HepG2 (cell line): ENCODE measurements around the gene GPATCH8. TPM values are rescaled to one million over a fixed set of nuclear protein-coding genes. Genes with fewer than 3 reads are reported as not detected.

Experiments used
- BORCS8-MEF2B ChIP-seq: sonication (generic); formaldehyde crosslinking; IDR thresholded peaks from 2 replicates; pipeline ENCODE4 v1.8.0; 2022; ENCODE audit warnings: mild to moderate bottlenecking, missing genetic modification reagents
- PITX1 ChIP-seq: sonication (generic); formaldehyde crosslinking; IDR thresholded peaks from 2 replicates; pipeline ENCODE4 v1.5.1; 2020; ENCODE audit warnings: mild to moderate bottlenecking, missing genetic modification reagents
- POLR2G ChIP-seq: fragments of 200-400 bp; formaldehyde crosslinking; IDR thresholded peaks from 2 replicates; pipeline ENCODE4 v1.6.1; 2018; ENCODE audit warnings: mild to moderate bottlenecking, low read depth, low read length, moderate library complexity
- RBM39 ChIP-seq: fragments of 200-400 bp; formaldehyde crosslinking; IDR thresholded peaks from one replicate; pipeline ENCODE4 v1.6.1; 2018; ENCODE audit warnings: antibody characterized with exemption, mild to moderate bottlenecking, low read depth, low read length; ENCODE audit not compliant: poor library complexity, severe bottlenecking
- RNF2 ChIP-seq: fragments of 450-650 bp; conservative IDR thresholded peaks from 2 replicates; pipeline ENCODE4 v1.6.1; 2016; ENCODE audit warnings: low read depth
- RXRA ChIP-seq: sonication (generic); formaldehyde crosslinking; IDR thresholded peaks from 2 replicates; pipeline ENCODE4 v1.5.1; 2020; ENCODE audit warnings: missing genetic modification reagents
- TAF1 ChIP-seq: sonication (generic); formaldehyde crosslinking; IDR thresholded peaks from 2 replicates; pipeline ENCODE4 v1.4.0; 2020; ENCODE audit warnings: missing genetic modification reagents
- ZFX ChIP-seq: sonication (generic); formaldehyde crosslinking; IDR thresholded peaks from 2 replicates; pipeline ENCODE4 v1.4.0; 2020; ENCODE audit warnings: mild to moderate bottlenecking, low read depth, missing genetic modification reagents, moderate library complexity
- ZNF33B ChIP-seq: sonication (generic); formaldehyde crosslinking; IDR thresholded peaks from 2 replicates; pipeline ENCODE4 v1.5.1; 2020; ENCODE audit warnings: mild to moderate bottlenecking, missing genetic modification reagents
- ZNF580 ChIP-seq: IDR thresholded peaks from 2 replicates; pipeline ENCODE4 v1.6.1; 2016; ENCODE audit warnings: low read depth, borderline replicate concordance
- ZNF619 ChIP-seq: sonication (generic); formaldehyde crosslinking; IDR thresholded peaks from 2 replicates; pipeline ENCODE4 v1.4.0; 2020; ENCODE audit warnings: mild to moderate bottlenecking, missing genetic modification reagents
- ZSCAN31 ChIP-seq: sonication (generic); formaldehyde crosslinking; IDR thresholded peaks from 2 replicates; pipeline ENCODE4 v1.5.0; 2020; ENCODE audit warnings: low read depth, mild to moderate bottlenecking, missing genetic modification reagents
- polyA plus RNA-seq, 8 experiments: library from polyadenylated mRNA; depleted of rRNA in 3 of 8; stranded (reverse) in 7 of 8; unstranded in 1 of 8; fragments of >200 nt; fragmentation: Illumina TruSeq in 4 of 8; extraction: Trizol in 4 of 8; gene quantifications; 2 replicates each; pipeline versions ENCODE4 v1.2.1 to v1.2.3, GENCODE V29; 2011 to 2016; ENCODE audit warnings: low read depth in 4 of 8, missing spikeins in 1 of 8, mixed read lengths in 1 of 8; ENCODE audit not compliant: insufficient read depth in 1 of 8
- total RNA-seq, 5 experiments: library from RNA; depleted of rRNA; stranded (reverse); fragments of >200 nt; fragmentation: Illumina TruSeq; extraction: Trizol; gene quantifications; 2 replicates each; pipeline ENCODE4 v1.2.3, GENCODE V29; 2016; ENCODE audit warnings: low read depth in 1 of 5
- TF ChIP-seq, protein P1 (sequence below): sonication (generic); formaldehyde crosslinking; IDR thresholded peaks from 2 replicates; pipeline ENCODE4 v1.4.0; 2020; ENCODE audit warnings: low read depth, missing genetic modification reagents
- TF ChIP-seq, protein P2 (sequence below): sonication (generic); formaldehyde crosslinking; IDR thresholded peaks from 2 replicates; pipeline ENCODE4 v1.8.0; 2023; ENCODE audit warnings: mild to moderate bottlenecking, missing genetic modification reagents
- TF ChIP-seq, protein P3 (sequence below): sonication (generic); IDR thresholded peaks from 2 replicates; pipeline ENCODE4 v1.6.1; 2016; ENCODE audit warnings: low read depth, borderline replicate concordance
- TF ChIP-seq, protein P4 (sequence below): sonication (generic); formaldehyde crosslinking; IDR thresholded peaks from 2 replicates; pipeline ENCODE4 v1.4.0; 2020; ENCODE audit warnings: mild to moderate bottlenecking, missing genetic modification reagents
- TF ChIP-seq, protein P5 (sequence below): sonication (generic); formaldehyde crosslinking; IDR thresholded peaks from 2 replicates; pipeline ENCODE4 v1.4.0; 2020; ENCODE audit warnings: low read depth, mild to moderate bottlenecking, missing genetic modification reagents
- TF ChIP-seq, protein P6 (sequence below): sonication (generic); formaldehyde crosslinking; IDR thresholded peaks from 2 replicates; pipeline ENCODE4 v1.4.0; 2020; ENCODE audit warnings: mild to moderate bottlenecking, missing genetic modification reagents

Gene GPATCH8
- total and polyA plus RNA-seq, 2 of the 13 experiments (the other 11 are each of a cell fraction or from before 2014, with no cell fraction given) = 20.7 to 21.5 TPM

DNA sequence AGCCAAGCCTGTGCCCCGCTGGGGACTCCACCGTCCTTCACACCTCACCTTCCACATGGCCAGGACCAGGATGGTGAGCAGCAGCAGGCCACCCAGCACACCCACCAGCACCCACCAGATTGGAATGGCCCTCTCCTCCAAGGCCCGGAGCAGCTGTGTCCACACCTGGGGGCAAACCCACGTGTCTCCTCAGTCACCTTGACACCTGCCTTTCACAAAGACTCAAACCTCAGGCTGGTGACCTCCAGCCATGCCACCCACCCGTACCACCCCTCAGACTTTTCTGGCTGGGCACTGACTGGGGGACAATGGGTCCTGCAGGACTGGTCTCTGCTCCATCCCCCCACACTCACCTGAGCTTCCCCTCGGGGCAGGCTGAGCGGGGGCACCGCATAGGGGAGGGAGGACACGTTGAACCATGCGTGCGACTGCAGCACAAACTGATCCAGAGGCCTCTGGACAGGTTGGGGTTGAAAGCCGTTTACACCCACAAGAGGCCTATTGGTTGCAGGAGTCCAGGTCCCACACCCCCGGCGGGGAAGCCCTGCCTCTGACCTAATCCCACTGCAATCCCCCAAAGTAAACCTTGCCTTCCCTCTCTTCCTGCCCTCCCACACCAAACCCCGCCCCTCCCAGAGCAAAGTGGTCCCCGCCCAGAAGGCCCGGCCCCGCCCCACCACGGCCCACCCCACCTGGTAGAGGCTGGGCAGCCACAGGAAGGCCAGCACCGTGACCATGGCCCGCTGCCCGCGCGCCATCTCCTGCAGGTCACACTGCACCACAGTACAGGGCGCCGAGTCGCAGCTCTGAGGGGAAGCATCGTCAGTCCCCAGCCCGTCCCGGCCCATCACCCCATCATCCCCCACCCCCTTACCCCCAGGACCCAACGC lies 128.7 kb downstream of the GPATCH8 start (continued):
- TF ChIP-seq PITX1 (CRISPR knock-in tag) = peak; percentile 93
- TF ChIP-seq, protein P1, sequence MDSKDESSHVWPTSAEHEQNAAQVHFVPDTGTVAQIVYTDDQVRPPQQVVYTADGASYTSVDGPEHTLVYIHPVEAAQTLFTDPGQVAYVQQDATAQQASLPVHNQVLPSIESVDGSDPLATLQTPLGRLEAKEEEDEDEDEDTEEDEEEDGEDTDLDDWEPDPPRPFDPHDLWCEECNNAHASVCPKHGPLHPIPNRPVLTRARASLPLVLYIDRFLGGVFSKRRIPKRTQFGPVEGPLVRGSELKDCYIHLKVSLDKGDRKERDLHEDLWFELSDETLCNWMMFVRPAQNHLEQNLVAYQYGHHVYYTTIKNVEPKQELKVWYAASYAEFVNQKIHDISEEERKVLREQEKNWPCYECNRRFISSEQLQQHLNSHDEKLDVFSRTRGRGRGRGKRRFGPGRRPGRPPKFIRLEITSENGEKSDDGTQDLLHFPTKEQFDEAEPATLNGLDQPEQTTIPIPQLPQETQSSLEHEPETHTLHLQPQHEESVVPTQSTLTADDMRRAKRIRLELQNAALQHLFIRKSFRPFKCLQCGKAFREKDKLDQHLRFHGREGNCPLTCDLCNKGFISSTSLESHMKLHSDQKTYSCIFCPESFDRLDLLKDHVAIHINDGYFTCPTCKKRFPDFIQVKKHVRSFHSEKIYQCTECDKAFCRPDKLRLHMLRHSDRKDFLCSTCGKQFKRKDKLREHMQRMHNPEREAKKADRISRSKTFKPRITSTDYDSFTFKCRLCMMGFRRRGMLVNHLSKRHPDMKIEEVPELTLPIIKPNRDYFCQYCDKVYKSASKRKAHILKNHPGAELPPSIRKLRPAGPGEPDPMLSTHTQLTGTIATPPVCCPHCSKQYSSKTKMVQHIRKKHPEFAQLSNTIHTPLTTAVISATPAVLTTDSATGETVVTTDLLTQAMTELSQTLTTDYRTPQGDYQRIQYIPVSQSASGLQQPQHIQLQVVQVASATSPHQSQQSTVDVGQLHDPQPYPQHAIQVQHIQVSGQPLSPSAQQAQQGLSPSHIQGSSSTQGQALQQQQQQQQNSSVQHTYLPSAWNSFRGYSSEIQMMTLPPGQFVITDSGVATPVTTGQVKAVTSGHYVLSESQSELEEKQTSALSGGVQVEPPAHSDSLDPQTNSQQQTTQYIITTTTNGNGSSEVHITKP (CRISPR knock-in tag) = no peak
- TF ChIP-seq, protein P2, sequence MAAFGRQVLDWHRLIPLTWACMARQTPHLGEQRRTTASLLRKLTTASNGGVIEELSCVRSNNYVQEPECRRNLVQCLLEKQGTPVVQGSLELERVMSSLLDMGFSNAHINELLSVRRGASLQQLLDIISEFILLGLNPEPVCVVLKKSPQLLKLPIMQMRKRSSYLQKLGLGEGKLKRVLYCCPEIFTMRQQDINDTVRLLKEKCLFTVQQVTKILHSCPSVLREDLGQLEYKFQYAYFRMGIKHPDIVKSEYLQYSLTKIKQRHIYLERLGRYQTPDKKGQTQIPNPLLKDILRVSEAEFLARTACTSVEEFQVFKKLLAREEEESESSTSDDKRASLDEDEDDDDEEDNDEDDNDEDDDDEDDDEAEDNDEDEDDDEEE (CRISPR knock-in tag) = no peak
- TF ChIP-seq RXRA (CRISPR knock-in tag) = 0 out of 2 replicates have a peak, but pooled peaks have one; percentile 31
- TF ChIP-seq ZNF33B (CRISPR knock-in tag) = peak; percentile 28; the same call in 1 of the 2 replicates
- TF ChIP-seq, protein P3, sequence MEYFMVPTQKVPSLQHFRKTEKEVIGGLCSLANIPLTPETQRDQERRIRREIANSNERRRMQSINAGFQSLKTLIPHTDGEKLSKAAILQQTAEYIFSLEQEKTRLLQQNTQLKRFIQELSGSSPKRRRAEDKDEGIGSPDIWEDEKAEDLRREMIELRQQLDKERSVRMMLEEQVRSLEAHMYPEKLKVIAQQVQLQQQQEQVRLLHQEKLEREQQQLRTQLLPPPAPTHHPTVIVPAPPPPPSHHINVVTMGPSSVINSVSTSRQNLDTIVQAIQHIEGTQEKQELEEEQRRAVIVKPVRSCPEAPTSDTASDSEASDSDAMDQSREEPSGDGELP = peak; percentile 37; the same call in 1 of the 2 replicates
- TF ChIP-seq, protein P4, sequence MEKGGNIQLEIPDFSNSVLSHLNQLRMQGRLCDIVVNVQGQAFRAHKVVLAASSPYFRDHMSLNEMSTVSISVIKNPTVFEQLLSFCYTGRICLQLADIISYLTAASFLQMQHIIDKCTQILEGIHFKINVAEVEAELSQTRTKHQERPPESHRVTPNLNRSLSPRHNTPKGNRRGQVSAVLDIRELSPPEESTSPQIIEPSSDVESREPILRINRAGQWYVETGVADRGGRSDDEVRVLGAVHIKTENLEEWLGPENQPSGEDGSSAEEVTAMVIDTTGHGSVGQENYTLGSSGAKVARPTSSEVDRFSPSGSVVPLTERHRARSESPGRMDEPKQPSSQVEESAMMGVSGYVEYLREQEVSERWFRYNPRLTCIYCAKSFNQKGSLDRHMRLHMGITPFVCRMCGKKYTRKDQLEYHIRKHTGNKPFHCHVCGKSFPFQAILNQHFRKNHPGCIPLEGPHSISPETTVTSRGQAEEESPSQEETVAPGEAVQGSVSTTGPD (CRISPR knock-in tag) = 0 out of 2 replicates have a peak, but pooled peaks have one; percentile 27
- TF ChIP-seq ZFX (CRISPR knock-in tag) = peak; percentile 79
- peak; percentile 17 for TF ChIP-seq RBM39
- peak; percentile 90 for TF ChIP-seq BORCS8-MEF2B
- 0 out of 2 replicates have a peak, but pooled peaks have one; percentile 64 for TF ChIP-seq ZNF619 (CRISPR knock-in tag)
- TF ChIP-seq, protein P5, sequence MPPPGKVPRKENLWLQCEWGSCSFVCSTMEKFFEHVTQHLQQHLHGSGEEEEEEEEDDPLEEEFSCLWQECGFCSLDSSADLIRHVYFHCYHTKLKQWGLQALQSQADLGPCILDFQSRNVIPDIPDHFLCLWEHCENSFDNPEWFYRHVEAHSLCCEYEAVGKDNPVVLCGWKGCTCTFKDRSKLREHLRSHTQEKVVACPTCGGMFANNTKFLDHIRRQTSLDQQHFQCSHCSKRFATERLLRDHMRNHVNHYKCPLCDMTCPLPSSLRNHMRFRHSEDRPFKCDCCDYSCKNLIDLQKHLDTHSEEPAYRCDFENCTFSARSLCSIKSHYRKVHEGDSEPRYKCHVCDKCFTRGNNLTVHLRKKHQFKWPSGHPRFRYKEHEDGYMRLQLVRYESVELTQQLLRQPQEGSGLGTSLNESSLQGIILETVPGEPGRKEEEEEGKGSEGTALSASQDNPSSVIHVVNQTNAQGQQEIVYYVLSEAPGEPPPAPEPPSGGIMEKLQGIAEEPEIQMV = peak; percentile 74; the same call in 1 of the 2 replicates
- TF ChIP-seq ZSCAN31 = peak; percentile 80
- 0 out of 2 replicates have a peak, but pooled peaks have one; percentile 25 for TF ChIP-seq POLR2G
- TF ChIP-seq RNF2 = 0 out of 2 replicates have a peak, but pooled peaks have one; percentile 33
- TF ChIP-seq TAF1 = peak; percentile 55; the same call in 1 of the 2 replicates
- TF ChIP-seq, protein P6, sequence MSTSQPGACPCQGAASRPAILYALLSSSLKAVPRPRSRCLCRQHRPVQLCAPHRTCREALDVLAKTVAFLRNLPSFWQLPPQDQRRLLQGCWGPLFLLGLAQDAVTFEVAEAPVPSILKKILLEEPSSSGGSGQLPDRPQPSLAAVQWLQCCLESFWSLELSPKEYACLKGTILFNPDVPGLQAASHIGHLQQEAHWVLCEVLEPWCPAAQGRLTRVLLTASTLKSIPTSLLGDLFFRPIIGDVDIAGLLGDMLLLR = no peak
- TF ChIP-seq ZNF580 (CRISPR knock-in tag) = no peak
